ENCODE data around the gene CENPU. TPM values are rescaled to one million over a fixed set of nuclear protein-coding genes. Genes with fewer than 3 reads are reported as not detected.

The CENPU gene
- total and polyA plus RNA-seq, 2 of the 13 experiments (the other 11 are each of a cell fraction or from before 2014, with no cell fraction given), result 11.7 to 35.8 TPM

DNA sequence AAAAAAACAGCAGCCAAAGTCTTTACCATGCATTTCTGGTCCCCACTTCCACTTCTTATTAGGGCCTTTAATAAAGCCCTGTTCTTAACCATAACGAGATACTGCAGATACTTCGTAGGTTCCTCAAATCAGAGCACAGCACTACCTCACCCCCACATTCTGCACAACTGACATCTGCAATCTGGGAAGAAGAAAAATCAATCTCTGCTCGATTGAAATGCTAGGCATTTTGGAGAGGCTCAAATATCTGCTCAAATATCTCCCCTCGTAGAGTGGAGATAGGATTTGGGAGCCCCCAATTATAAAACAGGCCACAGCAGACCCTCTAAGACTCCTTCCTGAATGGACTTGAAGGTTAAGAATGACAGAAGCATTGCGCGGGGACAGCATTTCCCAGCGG lies 40.3 kb upstream of the CENPU start:
- BruUV-seq (replicated peaks), result no TSS peak
- H3K9me3 ChIP-seq (ENCODE audit: low read length), result no peaks in the 10 kb centered on the region
- H3K4me3 ChIP-seq (replicated peaks in 1 of 3; ENCODE audit: insufficient read depth in 1 of 3, low read depth in 2 of 3, low read length in 3 of 3), result no peak overlapping the region
- no peak overlapping the region for H2AFZ ChIP-seq (ENCODE audit: low read length)
- peaks cover 3 to 7% of the 10 kb centered on the region in 2 experiments; a peak in 3 of 5 replicates for H3K36me3 ChIP-seq (replicated peaks in 1 of 2; ENCODE audit: control insufficient read depth in 1 of 2, insufficient read depth in 2 of 2, low read length in 2 of 2)
- ChIA-PET CTCF (ENCODE audit: low intra/inter-chr PET ratio, low total read pairs) (no interaction called here), POLR2A (no interaction called here)
- H3K4me2 ChIP-seq (ENCODE audit: low read depth, low read length), result no peak overlapping the region
- in situ Hi-C loops (cut with HindIII; ENCODE audit: extremely low pct_ligation_motif_present, low pct_unique_long_range_greater_than_20kb), result no loop called here
- no peaks in the 10 kb centered on the region for H3K27me3 ChIP-seq (ENCODE audit: control insufficient read depth in 1 of 2, insufficient read depth in 2 of 2, low read length in 2 of 2)
- no peaks in the 10 kb centered on the region for H3K79me2 ChIP-seq (ENCODE audit: insufficient read depth, low read length)
- H3K4me1 ChIP-seq (ENCODE audit: insufficient read depth, low read length), result peaks cover 17% of the 10 kb centered on the region
- WGBS (ENCODE audit: low lambda C conversion rate), result 94% methylated on average over 7 of the region's 7 CpGs
- intact Hi-C loops (cut with micrococcal nuclease; ENCODE audit: unreplicated experiment), result no loop called here
- DNase-seq (ENCODE audit: low spot score) (no peak), ATAC-seq (no peak), FAIRE-seq (no peak)
- no peak overlapping the region for H3K9ac ChIP-seq (ENCODE audit: insufficient read depth, low read depth, low read length)
- no peak overlapping the region for H3K27ac ChIP-seq (ENCODE audit: extremely low read length, insufficient read depth, low read length)
- TF ChIP-seq SP5 (CRISPR knock-in tag; IDR thresholded peaks at IDR 0.05; ENCODE audit: borderline replicate concordance, low read depth), result no peak
- no peak for TF ChIP-seq WIZ (CRISPR knock-in tag; IDR thresholded peaks at IDR 0.05)
- TF ChIP-seq, protein P1, sequence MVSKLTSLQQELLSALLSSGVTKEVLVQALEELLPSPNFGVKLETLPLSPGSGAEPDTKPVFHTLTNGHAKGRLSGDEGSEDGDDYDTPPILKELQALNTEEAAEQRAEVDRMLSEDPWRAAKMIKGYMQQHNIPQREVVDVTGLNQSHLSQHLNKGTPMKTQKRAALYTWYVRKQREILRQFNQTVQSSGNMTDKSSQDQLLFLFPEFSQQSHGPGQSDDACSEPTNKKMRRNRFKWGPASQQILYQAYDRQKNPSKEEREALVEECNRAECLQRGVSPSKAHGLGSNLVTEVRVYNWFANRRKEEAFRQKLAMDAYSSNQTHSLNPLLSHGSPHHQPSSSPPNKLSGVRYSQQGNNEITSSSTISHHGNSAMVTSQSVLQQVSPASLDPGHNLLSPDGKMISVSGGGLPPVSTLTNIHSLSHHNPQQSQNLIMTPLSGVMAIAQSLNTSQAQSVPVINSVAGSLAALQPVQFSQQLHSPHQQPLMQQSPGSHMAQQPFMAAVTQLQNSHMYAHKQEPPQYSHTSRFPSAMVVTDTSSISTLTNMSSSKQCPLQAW (CRISPR knock-in tag; IDR thresholded peaks at IDR 0.05), result no peak
- TF ChIP-seq TEAD3 (CRISPR knock-in tag; optimal IDR thresholded peaks at IDR 0.05; ENCODE audit: borderline replicate concordance), result no peak
- no peak for TF ChIP-seq ZNF577 (CRISPR knock-in tag; IDR thresholded peaks at IDR 0.05; ENCODE audit: borderline replicate concordance, low read depth)
- TF ChIP-seq NFRKB (IDR thresholded peaks at IDR 0.05), result no peak
- TF ChIP-seq, protein P2, sequence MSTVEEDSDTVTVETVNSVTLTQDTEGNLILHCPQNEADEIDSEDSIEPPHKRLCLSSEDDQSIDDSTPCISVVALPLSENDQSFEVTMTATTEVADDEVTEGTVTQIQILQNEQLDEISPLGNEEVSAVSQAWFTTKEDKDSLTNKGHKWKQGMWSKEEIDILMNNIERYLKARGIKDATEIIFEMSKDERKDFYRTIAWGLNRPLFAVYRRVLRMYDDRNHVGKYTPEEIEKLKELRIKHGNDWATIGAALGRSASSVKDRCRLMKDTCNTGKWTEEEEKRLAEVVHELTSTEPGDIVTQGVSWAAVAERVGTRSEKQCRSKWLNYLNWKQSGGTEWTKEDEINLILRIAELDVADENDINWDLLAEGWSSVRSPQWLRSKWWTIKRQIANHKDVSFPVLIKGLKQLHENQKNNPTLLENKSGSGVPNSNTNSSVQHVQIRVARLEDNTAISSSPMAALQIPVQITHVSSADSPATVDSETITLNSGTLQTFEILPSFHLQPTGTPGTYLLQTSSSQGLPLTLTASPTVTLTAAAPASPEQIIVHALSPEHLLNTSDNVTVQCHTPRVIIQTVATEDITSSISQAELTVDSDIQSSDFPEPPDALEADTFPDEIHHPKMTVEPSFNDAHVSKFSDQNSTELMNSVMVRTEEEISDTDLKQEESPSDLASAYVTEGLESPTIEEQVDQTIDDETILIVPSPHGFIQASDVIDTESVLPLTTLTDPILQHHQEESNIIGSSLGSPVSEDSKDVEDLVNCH (CRISPR knock-in tag; IDR thresholded peaks at IDR 0.05), result no peak
- TF ChIP-seq NONO (IDR thresholded peaks at IDR 0.05), result no peak
- no peak for TF ChIP-seq NONO (CRISPR knock-in tag; conservative IDR thresholded peaks at IDR 0.05)
- TF ChIP-seq ARNT2 (CRISPR knock-in tag; IDR thresholded peaks at IDR 0.05; ENCODE audit: low read depth), result no peak
- no peaks in the 10 kb centered on the region for H4K20me1 ChIP-seq (ENCODE audit: insufficient read depth, low read length)
